HepG2 (cell line): ENCODE data around the gene GFRA1. TPM values are rescaled to one million over a fixed set of nuclear protein-coding genes. Genes with fewer than 3 reads are reported as not detected.

Experiments
- ATAC-seq: fragments of 200-7000 bp; cut with Tn5 transposase; 3 replicates; pipeline ENCODE4 v1.9.1; 2020; ENCODE audit warnings: mild to moderate bottlenecking, moderate library complexity
- BruUV-seq: library from RNA; stranded (reverse); fragments of 400-500 nt; replicated peaks from 2 replicates; lab custom pipeline; 2021; lab: Mats Ljungman, UMichigan
- CTCF ChIA-PET: fragments of 300-600 bp; formaldehyde crosslinking; extraction: SDS; loops from one replicate; lab custom pipeline; 2021; ENCODE audit warnings: low total read pairs, inconsistent platforms, low intra/inter-chr PET ratio; lab: Yijun Ruan, JAX
- POLR2A ChIA-PET: fragments of 350-600 bp; sonication (Branson Sonifier 250); formaldehyde crosslinking; loops from one replicate; lab custom pipeline; 2020; ENCODE audit warnings: antibody characterized with exemption, inconsistent platforms; lab: Yijun Ruan, JAX
- DNase-seq: peaks from one replicate; pipeline ENCODE4 v3.0.0-alpha.2; 2015; ENCODE audit warnings: low spot score
- FAIRE-seq: peaks from 3 replicates; lab custom pipeline; 2011; peaks lifted over from hg19 to GRCh38; lab: Jason Lieb, UNC
- H2AFZ ChIP-seq: one replicate; pipeline ENCODE4 v1.6.1; 2011; ENCODE audit warnings: low read length, inconsistent platforms
- H3K27ac ChIP-seq: fragments of 300-600 bp; 3 replicates; pipeline ENCODE4 v1.8.0; 2011; ENCODE audit warnings: mixed run types, mild to moderate bottlenecking, mixed read lengths, low read length, inconsistent platforms; ENCODE audit not compliant: insufficient read depth; ENCODE audit errors: extremely low read length
- H3K27me3 ChIP-seq, 2 experiments: fragments of 200-600 bp in 1 of 2; 2 replicates in 1 of 2; 3 replicates in 1 of 2; pipeline versions ENCODE4 v1.6.0 to v1.8.0; 2011; ENCODE audit warnings: low read length in 2 of 2, mild to moderate bottlenecking in 2 of 2, moderate library complexity in 2 of 2, inconsistent platforms in 1 of 2; ENCODE audit not compliant: insufficient read depth in 2 of 2, control insufficient read depth in 1 of 2
- H3K36me3 ChIP-seq, 2 experiments: fragments of 200-600 bp in 1 of 2; replicated peaks in 1 of 2; 2 replicates in 1 of 2; 3 replicates in 1 of 2; pipeline versions ENCODE4 v1.5.1 to v1.8.0; 2011; ENCODE audit warnings: low read length in 2 of 2, inconsistent platforms in 1 of 2; ENCODE audit not compliant: insufficient read depth in 2 of 2, control insufficient read depth in 1 of 2
- H3K4me1 ChIP-seq: 2 replicates; pipeline ENCODE4 v1.5.1; 2012; ENCODE audit warnings: low read length, inconsistent platforms; ENCODE audit not compliant: insufficient read depth
- H3K4me2 ChIP-seq: 2 replicates; pipeline ENCODE4 v1.6.0; 2011; ENCODE audit warnings: low read depth, low read length, inconsistent platforms
- H3K4me3 ChIP-seq, 3 experiments: fragments of 200-600 bp in 1 of 3; sonication (generic), shearing (Covaris generic) in 1 of 3; replicated peaks in 1 of 3; 2 replicates each; pipeline ENCODE4 v1.5.1; 2011 to 2016; ENCODE audit warnings: low read length in 3 of 3, inconsistent platforms in 2 of 3, low read depth in 2 of 3, mild to moderate bottlenecking in 2 of 3, control low read depth in 1 of 3, mixed read lengths in 1 of 3; ENCODE audit not compliant: insufficient read depth in 1 of 3
- H3K79me2 ChIP-seq: one replicate; pipeline ENCODE4 v1.6.1; 2011; ENCODE audit warnings: low read length, inconsistent platforms; ENCODE audit not compliant: insufficient read depth
- H3K9ac ChIP-seq: 2 replicates; pipeline ENCODE4 v1.6.0; 2011; ENCODE audit warnings: mild to moderate bottlenecking, low read depth, low read length, inconsistent platforms; ENCODE audit not compliant: insufficient read depth
- H3K9me3 ChIP-seq: 2 replicates; pipeline ENCODE4 v1.5.1; 2012; ENCODE audit warnings: mild to moderate bottlenecking, low read length
- H4K20me1 ChIP-seq: 2 replicates; pipeline ENCODE4 v1.6.0; 2011; ENCODE audit warnings: inconsistent platforms, mild to moderate bottlenecking, low read length, moderate library complexity; ENCODE audit not compliant: insufficient read depth
- ARNT ChIP-seq: fragments of 450-650 bp; IDR thresholded peaks from 2 replicates; pipeline ENCODE4 v1.6.1; 2017
- HDAC6 ChIP-seq: fragments of 200-600 bp; sonication (generic); IDR thresholded peaks from 2 replicates; pipeline ENCODE4 v1.7.0; 2017; ENCODE audit warnings: mild to moderate bottlenecking, antibody characterized with exemption, low read length, low read depth
- MEIS2 ChIP-seq: sonication (generic); formaldehyde crosslinking; IDR thresholded peaks from 2 replicates; pipeline ENCODE4 v1.9.0; 2021; ENCODE audit warnings: mild to moderate bottlenecking, missing genetic modification reagents
- SALL2 ChIP-seq: sonication (generic); formaldehyde crosslinking; IDR thresholded peaks from 2 replicates; pipeline ENCODE4 v1.8.1; 2023; ENCODE audit warnings: mild to moderate bottlenecking, missing genetic modification reagents, inconsistent platforms
- THAP9 ChIP-seq: sonication (generic); formaldehyde crosslinking; IDR thresholded peaks from 2 replicates; pipeline ENCODE4; 2020; ENCODE audit warnings: missing genetic modification reagents, mild to moderate bottlenecking, borderline replicate concordance
- WGBS: methylation state at CpG from one replicate; pipeline ENCODE4 v1.1.6; 2017; ENCODE audit warnings: low lambda C conversion rate; 5-methylcytosine and 5-hydroxymethylcytosine counted together
- in situ Hi-C: cut with HindIII; loops from 2 replicates; pipeline ENCODE4 v1.10.0; 2017; ENCODE audit warnings: low pct_unique_long_range_greater_than_20kb; ENCODE audit not compliant: extremely low pct_ligation_motif_present
- intact Hi-C: fragments of 100-400 bp; cut with micrococcal nuclease; formaldehyde crosslinking; loops from one replicate; pipeline ENCODE4 v1.10.0; 2022; ENCODE audit not compliant: unreplicated experiment
- polyA plus RNA-seq, 8 experiments: library from polyadenylated mRNA; depleted of rRNA in 3 of 8; stranded (reverse) in 7 of 8; unstranded in 1 of 8; fragments of >200 nt; fragmentation: Illumina TruSeq in 4 of 8; extraction: Trizol in 4 of 8; gene quantifications; 2 replicates each; pipeline versions ENCODE4 v1.2.1 to v1.2.3, GENCODE V29; 2011 to 2016; ENCODE audit warnings: low read depth in 4 of 8, missing spikeins in 1 of 8, mixed read lengths in 1 of 8; ENCODE audit not compliant: insufficient read depth in 1 of 8
- total RNA-seq, 5 experiments: library from RNA; depleted of rRNA; stranded (reverse); fragments of >200 nt; fragmentation: Illumina TruSeq; extraction: Trizol; gene quantifications; 2 replicates each; pipeline ENCODE4 v1.2.3, GENCODE V29; 2016; ENCODE audit warnings: low read depth in 1 of 5
- TF ChIP-seq, protein P1 (sequence below): sonication (generic); formaldehyde crosslinking; IDR thresholded peaks from 2 replicates; pipeline ENCODE4 v1.5.1; 2020; ENCODE audit warnings: mild to moderate bottlenecking, missing genetic modification reagents, moderate library complexity
- TF ChIP-seq, protein P2 (sequence below): sonication (generic); formaldehyde crosslinking; IDR thresholded peaks from 2 replicates; pipeline ENCODE4 v1.4.0; 2020; ENCODE audit warnings: mild to moderate bottlenecking, missing genetic modification reagents

Gene GFRA1
- total and polyA plus RNA-seq, 2 of the 13 experiments (the other 11 are each of a cell fraction or from before 2014, with no cell fraction given): not detected

- TF ChIP-seq, protein P1, sequence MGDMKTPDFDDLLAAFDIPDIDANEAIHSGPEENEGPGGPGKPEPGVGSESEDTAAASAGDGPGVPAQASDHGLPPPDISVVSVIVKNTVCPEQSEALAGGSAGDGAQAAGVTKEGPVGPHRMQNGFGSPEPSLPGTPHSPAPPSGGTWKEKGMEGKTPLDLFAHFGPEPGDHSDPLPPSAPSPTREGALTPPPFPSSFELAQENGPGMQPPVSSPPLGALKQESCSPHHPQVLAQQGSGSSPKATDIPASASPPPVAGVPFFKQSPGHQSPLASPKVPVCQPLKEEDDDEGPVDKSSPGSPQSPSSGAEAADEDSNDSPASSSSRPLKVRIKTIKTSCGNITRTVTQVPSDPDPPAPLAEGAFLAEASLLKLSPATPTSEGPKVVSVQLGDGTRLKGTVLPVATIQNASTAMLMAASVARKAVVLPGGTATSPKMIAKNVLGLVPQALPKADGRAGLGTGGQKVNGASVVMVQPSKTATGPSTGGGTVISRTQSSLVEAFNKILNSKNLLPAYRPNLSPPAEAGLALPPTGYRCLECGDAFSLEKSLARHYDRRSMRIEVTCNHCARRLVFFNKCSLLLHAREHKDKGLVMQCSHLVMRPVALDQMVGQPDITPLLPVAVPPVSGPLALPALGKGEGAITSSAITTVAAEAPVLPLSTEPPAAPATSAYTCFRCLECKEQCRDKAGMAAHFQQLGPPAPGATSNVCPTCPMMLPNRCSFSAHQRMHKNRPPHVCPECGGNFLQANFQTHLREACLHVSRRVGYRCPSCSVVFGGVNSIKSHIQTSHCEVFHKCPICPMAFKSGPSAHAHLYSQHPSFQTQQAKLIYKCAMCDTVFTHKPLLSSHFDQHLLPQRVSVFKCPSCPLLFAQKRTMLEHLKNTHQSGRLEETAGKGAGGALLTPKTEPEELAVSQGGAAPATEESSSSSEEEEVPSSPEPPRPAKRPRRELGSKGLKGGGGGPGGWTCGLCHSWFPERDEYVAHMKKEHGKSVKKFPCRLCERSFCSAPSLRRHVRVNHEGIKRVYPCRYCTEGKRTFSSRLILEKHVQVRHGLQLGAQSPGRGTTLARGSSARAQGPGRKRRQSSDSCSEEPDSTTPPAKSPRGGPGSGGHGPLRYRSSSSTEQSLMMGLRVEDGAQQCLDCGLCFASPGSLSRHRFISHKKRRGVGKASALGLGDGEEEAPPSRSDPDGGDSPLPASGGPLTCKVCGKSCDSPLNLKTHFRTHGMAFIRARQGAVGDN (CRISPR knock-in tag): no peak
- no peak for TF ChIP-seq SALL2 (CRISPR knock-in tag)
- TF ChIP-seq HDAC6: no peak
Measured at GRCh38 chr10:116082206-116082605, 190.8 kb downstream of the GFRA1 start (continued).

- CTCF ChIA-PET: no interaction called here
- intact Hi-C loops: loop anchor here (5.0 kb wide), 1 partner anchor 207 kb away; no protein-coding TSS in a partner anchor
- no peaks in the 10 kb centered on the region for H3K36me3 ChIP-seq
- ATAC-seq (no peak), DNase-seq (no peak), FAIRE-seq (no peak)
- in situ Hi-C loops: no loop called here
- no peak overlapping the region for H3K27ac ChIP-seq
- H3K9me3 ChIP-seq: no peaks in the 10 kb centered on the region
- 44% methylated on average over 4 of the region's 4 CpGs for WGBS
- H3K9ac ChIP-seq: no peak overlapping the region
- BruUV-seq: no TSS peak
- H3K4me1 ChIP-seq: no peaks in the 10 kb centered on the region
- no peak overlapping the region for H3K4me2 ChIP-seq
- no peak for TF ChIP-seq THAP9
- TF ChIP-seq ARNT: no peak
- TF ChIP-seq, protein P2, sequence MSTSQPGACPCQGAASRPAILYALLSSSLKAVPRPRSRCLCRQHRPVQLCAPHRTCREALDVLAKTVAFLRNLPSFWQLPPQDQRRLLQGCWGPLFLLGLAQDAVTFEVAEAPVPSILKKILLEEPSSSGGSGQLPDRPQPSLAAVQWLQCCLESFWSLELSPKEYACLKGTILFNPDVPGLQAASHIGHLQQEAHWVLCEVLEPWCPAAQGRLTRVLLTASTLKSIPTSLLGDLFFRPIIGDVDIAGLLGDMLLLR (CRISPR knock-in tag): no peak
- no peak for TF ChIP-seq MEIS2 (CRISPR knock-in tag)
- no peaks in the 10 kb centered on the region for H4K20me1 ChIP-seq
- H3K27me3 ChIP-seq: no peaks in the 10 kb centered on the region; a peak in 1 of 5 replicates
- H3K4me3 ChIP-seq: no peak overlapping the region
- no peaks in the 10 kb centered on the region for H3K79me2 ChIP-seq
- H2AFZ ChIP-seq: no peak overlapping the region
- POLR2A ChIA-PET: no interaction called here
Measured at GRCh38 chr10:116080553-116080952, 192.5 kb downstream of the GFRA1 start.
